GM13976 (cell line): ENCODE results near the gene ATP9A.

Experiments used
- DNase-seq: peaks from one replicate; pipeline ENCODE4 v3.0.0; 2012; ENCODE audit warnings: low spot score
- in situ Hi-C: fragments of 300-500 bp; cut with MboI; formaldehyde crosslinking; loops from one replicate; pipeline ENCODE4 v1.12.0; 2022; ENCODE audit warnings: low sequenced_read_pairs, mixed read lengths, inconsistent platforms; ENCODE audit not compliant: unreplicated experiment
- TF ChIP-seq, protein P1 (sequence below): IDR thresholded peaks from 2 replicates; pipeline ENCODE4 v1.5.1; 2012; ENCODE audit warnings: borderline replicate concordance, mild to moderate bottlenecking; ENCODE audit not compliant: insufficient read depth; ENCODE audit errors: extremely low read depth, missing control alignments, control extremely low read depth

The ATP9A gene

GRCh38 chr20:51623255-51623654, 144.9 kb downstream of the ATP9A start:
- DNase-seq: no peak
- TF ChIP-seq, protein P1, sequence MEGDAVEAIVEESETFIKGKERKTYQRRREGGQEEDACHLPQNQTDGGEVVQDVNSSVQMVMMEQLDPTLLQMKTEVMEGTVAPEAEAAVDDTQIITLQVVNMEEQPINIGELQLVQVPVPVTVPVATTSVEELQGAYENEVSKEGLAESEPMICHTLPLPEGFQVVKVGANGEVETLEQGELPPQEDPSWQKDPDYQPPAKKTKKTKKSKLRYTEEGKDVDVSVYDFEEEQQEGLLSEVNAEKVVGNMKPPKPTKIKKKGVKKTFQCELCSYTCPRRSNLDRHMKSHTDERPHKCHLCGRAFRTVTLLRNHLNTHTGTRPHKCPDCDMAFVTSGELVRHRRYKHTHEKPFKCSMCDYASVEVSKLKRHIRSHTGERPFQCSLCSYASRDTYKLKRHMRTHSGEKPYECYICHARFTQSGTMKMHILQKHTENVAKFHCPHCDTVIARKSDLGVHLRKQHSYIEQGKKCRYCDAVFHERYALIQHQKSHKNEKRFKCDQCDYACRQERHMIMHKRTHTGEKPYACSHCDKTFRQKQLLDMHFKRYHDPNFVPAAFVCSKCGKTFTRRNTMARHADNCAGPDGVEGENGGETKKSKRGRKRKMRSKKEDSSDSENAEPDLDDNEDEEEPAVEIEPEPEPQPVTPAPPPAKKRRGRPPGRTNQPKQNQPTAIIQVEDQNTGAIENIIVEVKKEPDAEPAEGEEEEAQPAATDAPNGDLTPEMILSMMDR: no peak
- in situ Hi-C loops: loop anchor here (10.0 to 25.0 kb wide), 2 partner anchors 248 to 636 kb away; no protein-coding TSS in a partner anchor

- in situ Hi-C loops: loop anchor here (10.0 to 25.0 kb wide), 2 partner anchors 247 to 635 kb away; no protein-coding TSS in a partner anchor
- no peak for DNase-seq
- TF ChIP-seq, protein P1: no peak
Measured at GRCh38 chr20:51622004-51622874, 146.0 kb downstream of the ATP9A start.

- TF ChIP-seq, protein P1: no peak
- in situ Hi-C loops: loop anchor here (10.0 to 25.0 kb wide), 2 partner anchors 246 to 633 kb away; no protein-coding TSS in a partner anchor
Measured at GRCh38 chr20:51620432-51620831, 147.8 kb downstream of the ATP9A start.

DNA sequence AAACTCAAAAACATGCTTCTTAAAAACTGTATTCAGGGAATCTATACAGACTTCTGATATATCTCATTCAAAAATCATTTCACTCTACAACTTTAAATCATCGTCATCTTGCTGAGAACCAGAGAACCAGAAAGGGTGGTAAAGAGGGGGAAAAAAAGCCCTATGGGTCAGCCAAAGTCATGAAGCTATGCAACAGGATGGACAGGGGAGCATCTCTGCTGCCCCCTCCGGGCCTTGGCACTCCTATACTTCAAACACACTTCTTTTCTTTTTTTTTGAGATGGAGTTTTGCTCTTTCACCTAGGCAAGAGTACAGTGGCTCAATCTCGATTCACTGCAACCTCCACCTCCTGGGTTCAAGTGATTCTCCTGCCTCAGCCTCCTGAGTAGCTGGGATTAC, 152.1 kb downstream of the ATP9A start:
- DNase-seq: no peak
- TF ChIP-seq, protein P1: no peak
- in situ Hi-C loops: loop anchor here (25.0 kb wide), 1 partner anchor 629 kb away; no protein-coding TSS in a partner anchor

More at GRCh38 chr20:51620432-51620831, 147.8 kb downstream of the ATP9A start:
- no peak for DNase-seq

GRCh38 chr20:51614687-51615086, 153.5 kb downstream of the ATP9A start:
- no peak for DNase-seq
- TF ChIP-seq, protein P1: no peak
- in situ Hi-C loops: loop anchor here (25.0 kb wide), 1 partner anchor 627 kb away; no protein-coding TSS in a partner anchor

DNA sequence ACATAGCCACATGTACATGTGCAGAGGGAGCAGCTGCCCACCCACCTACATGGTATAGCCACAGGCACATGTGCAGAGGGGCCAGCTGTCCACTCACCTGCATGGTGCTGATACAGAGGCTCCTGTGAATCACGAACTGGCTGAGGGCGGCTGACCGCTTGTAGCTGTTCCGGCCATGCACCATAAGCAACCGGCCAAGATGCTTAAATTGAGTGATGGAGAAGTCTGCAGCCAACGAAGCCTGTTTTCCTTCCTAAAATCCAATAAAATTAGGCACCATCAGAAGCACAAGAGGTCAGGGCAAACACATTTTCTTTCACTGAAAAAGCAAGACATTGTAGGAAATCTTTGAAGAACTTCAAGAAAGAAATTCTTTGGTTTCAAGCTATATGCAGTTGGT, 154.6 kb downstream of the ATP9A start:
- in situ Hi-C loops: loop anchor here (25.0 kb wide), 1 partner anchor 626 kb away; no protein-coding TSS in a partner anchor
- no peak for DNase-seq
- TF ChIP-seq, protein P1: no peak
